HG02588 (cell line): ENCODE measurements around the gene CCDC39.
"Not testable (repeated sequence)": the region's sequence is repeated elsewhere in the genome, so short reads cannot be mapped to it uniquely, and the experiment has no call there.

Experiments used
- ATAC-seq: cut with Tn5 transposase; IDR thresholded peaks from one replicate; pipeline ENCODE4 v1.9.1; 2021; ENCODE audit warnings: mild to moderate bottlenecking, moderate library complexity; ENCODE audit not compliant: unreplicated experiment

The CCDC39 gene

DNA sequence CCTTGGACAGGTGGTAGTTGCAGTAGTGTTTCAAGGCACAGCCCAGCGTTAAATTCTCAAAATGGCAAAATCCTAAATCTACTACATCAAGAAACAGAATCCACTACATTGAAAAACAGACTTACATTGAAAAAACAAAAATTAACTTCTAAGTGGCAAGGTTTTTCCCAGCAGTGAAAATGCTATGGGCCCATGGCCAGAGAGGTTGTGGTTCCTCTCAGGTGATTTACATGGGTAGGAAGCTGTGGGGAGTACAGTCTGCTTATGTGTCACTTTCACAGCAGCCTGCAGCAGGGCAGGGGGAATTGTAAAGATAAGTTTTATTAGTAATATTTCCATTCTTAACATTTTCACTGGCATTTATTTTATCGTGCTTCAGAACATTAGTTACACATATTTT is 52.4 kb downstream of the CCDC39 start:
- peak; percentile 96 for ATAC-seq

DNA sequence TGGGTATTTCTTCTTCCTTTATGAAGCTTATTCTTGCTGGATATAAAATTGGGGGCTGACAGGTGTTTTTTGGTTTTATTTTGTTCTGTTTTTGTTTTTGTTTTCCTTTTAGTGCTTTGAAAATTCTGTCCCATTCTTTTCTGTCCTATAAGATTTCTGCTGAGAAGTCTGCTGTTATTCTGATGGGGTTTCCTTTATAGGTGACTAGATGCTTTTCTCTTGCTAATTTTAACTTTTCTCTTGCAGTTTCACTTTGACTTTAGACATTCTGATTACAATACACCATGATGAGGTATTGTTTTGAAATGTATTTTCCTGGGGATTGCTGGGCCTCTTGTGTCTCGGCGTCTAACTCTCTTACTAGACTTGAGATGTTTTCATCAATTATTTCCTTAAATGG is 54.6 kb downstream of the CCDC39 start:
- ATAC-seq: no peak

DNA sequence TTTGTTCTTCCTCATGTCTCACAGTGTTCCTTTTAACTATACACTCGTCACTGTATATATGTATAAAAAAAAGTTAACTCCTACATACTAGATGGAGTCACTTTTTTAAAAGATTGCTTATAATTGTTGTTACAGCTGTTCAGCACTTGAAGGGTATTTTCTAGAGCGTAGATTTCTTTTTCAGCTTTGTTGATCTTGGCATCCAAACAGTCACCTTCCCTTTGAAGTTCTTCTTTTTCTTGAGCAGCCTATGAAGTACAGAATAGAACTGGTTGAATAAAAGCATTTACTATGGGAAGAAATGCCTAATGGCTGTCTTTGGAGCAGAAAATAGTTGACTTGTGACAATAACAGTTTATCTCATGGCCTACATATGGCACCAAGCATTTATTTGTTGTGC is 59.6 kb downstream of the CCDC39 start:
- ATAC-seq: no peak

DNA sequence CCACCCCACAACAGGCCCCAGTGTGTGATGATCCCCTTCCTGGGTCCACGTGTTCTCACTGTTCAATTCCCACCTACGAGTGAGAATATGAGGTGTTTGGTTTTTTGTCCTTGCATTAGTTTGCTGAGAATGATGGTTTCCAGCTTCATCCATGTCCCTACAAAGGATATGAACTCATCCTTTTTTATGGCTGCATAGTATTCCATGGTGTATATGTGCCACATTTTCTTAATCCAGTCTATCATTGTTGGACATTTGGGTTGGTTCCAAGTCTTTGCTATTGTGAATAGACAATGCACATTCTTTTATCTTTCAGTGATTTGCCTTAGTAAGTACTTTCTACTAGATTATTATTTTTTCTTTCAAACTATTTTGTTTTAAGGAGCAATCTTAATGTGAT is 60.7 kb downstream of the CCDC39 start:
- not testable (repeated sequence) for ATAC-seq

DNA sequence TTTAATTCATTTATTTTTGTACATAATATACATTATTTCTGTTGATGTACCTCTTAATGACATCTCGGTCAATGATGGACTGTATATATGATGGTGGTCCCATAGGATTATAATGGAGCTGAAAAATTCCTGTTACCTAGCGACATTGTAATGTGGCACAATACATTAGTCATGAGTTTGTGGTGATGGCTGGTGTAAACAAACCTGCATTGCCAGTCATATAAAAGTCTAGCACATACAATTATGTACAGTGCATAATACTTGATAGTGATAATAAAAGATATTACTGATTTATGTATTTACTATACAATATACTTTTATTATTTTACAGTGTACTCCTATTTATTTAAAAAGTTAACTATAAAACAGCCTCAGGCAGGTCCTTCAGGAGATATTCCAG is 62.2 kb downstream of the CCDC39 start:
- no peak for ATAC-seq

DNA sequence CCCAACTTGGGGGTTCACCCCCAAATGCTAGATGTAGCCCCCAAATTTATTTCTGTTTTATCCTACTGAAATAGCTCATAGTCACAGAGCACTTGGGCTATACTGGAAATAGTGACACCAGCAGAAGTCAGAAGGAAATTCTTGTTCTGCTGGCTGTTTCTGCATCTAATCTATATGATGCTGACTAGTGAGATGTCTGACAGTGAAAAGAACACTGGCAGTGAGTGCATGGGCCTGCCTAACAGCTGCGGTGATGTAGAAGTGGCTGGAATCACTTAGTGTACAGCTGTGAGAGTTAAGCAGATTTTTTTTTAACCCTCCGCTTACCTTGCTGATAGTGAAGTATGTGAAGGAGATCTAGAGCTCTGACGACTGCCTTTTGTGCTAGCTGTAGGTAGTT is 63.3 kb downstream of the CCDC39 start:
- no peak for ATAC-seq

DNA sequence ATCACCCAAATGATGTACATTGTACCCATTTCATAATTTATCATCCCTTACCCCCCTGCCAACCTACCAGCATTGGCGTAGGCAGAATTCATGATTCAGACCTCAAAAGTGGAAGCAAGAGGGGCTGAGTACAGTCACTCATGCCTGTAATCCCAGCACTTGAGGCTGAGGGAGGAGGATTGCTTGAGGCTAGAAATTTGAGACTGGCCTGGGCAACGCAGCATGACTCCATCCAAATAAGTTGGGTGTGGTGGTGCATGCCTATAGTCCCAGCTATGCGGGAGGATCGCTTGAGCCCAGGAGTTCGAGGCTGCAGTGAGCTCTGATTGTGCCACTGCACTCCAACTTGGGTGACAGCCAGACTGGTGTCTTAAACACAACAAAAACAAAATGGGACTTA is 66.9 kb downstream of the CCDC39 start:
- no peak for ATAC-seq

DNA sequence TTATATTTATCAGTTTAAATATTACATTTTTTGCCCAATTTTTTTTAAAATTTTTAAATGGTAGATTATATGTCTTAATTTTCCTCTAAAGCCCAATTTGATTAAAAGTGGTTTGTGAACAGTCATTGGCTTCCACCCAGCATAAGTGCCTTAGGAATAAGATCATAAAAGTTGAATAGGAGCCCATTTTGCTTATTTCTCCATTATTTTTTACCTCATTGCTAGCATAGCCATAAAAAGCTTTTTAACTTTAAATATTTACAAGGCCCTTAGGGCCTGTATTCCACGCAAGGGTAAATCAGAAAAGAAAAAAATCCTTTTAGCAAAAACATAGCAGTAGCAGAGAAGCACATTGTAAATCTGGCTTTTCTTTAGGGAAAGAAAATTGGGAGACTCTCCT is 68.3 kb downstream of the CCDC39 start:
- ATAC-seq: no peak

DNA sequence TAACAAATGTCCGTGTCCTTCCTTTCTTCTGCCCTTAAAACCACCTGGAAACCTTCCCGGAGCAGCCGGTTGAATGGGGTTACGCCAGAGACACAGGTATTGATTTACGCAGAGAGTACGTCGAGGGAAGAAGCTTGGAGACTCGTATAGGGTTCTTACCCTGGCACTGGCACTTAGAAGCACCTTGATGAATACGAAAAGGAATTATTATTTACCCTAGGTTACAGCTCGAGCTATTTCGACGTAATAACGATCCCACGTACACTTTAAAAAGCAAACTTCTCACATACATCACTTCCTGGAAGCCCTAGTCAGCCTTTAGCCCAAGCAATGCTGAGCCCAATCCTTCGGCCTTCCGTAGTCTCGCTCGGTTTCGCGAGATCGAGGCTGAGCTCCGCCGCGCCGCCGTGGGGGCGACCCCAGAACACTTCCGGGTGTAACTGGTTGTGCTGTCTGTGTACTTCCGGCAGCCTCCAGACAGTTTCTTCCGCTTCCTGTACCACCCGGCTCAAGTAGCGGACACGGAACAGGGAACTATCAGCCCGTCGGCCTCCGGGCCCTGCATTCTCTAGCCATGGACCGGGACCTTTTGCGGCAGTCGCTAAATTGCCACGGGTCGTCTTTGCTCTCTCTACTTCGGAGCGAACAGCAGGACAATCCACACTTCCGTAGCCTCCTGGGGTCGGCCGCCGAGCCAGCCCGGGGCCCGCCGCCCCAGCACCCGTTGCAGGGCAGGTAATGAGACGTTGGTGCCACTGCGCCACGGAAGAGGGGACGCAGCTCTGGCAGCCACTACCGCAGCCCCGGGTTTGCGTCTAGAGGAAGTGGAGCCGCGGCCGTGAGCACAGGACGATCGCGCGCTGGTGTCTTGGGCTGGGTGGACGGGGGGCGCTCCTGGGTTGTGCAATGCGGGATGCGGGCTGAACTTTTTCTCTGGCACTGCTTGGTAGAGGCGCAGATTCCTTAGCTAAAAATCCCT is 77.3 kb downstream of the CCDC39 start, which contains the start of gene TTC14:
Gene TTC14 (plus strand): TSS at position 476 of the 979 bp plus-strand sequence. CDS start 99 bp downstream, at position 575.
- ATAC-seq: peak; percentile 97

DNA sequence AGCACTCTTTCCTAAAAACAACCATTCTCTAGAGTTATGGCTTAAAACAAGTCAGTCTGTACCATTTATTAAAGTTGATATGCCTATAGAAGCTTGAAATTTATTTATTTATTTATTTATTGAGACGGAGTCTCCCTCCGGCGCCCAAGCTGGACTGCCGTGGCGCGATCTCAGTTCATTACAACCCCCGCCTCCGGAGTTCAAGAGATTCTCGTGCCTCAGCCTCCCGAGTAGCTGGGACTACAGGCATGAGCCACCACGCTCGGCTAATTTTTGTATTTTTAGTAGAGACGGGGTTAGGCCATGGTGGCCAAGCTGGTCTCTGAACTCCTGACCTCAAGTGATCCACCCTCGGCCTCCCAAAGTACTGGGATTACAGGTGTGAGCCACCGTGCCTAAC is 78.8 kb downstream of the CCDC39 start:
- ATAC-seq: no peak

DNA sequence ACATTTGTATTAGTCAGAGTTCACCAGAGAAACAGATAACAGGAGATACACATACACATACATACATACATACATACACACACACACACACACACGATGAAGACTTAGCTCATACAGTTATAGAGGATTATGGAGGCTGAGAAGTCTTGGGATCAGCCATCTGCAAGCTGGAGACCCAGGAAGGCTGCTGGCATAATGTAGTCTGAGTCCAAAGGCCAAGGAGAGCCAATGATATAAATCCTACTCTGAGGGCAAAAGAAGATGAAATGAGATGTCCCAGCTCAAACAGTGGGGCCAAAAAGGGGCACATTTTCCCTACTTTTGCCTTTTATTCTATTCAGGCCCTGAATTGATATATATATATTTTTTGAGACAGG is 83.7 kb downstream of the CCDC39 start:
- no peak for ATAC-seq

DNA sequence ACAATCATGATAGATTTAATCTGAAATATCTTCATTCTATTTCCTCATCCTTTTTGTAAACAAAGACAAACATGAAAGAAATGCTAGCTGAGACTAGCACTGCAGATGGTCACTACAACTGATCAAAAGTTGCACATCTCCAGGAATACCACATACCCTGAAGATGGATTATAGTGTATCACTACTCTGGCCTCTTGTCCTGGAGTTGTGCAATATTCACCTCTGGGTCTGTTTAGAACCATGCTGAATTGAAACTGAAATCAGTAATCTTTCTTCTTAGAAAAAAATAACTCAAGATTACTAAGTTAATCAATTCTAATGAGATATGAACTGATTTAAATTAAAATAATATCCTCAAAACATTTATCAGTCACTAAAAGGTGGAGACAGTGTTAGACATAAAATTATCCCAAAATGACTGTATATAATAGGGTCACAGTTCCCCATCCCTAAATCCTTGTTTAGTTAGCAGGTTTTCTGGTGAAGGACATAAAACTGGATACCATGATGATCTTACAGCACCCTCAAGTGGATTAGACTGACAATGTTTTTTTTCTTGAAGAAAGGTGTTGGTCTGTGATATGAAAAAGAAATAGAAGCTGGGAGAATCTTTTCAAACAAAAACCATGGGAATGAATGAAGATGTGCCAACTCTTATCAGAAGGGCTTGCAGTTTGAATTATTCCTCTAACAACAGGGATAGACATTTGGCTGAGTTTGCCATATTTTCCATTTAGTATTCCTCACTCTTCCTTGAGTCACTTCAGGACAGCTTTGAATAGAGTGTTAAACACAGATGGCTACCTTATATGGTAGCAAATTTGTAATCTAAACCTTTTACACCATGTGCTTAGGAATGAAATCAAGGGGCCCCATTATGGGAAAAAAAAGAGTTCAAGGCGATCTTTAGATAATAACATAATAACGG is 84.4 kb downstream of the CCDC39 start:
- peak; percentile 67 for ATAC-seq

DNA sequence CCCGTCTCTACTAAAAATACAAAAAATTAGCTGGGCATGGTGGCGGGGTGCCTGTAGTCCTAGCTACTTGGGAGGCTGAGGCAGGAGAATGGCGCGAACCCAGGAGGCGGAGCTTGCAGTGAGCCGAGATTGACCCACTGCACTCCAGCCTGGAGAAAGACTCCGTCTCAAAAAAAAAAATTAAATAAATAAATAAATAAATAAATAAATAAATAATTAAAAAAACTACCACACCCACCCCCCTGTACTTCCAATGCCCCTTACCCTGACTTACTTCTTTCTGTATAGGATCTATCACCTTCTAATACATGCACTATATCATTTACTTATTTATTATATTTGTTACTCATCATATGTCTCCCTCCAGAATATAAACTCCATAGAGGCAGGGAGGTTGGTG is 85.7 kb downstream of the CCDC39 start:
- ATAC-seq: not testable (repeated sequence)

DNA sequence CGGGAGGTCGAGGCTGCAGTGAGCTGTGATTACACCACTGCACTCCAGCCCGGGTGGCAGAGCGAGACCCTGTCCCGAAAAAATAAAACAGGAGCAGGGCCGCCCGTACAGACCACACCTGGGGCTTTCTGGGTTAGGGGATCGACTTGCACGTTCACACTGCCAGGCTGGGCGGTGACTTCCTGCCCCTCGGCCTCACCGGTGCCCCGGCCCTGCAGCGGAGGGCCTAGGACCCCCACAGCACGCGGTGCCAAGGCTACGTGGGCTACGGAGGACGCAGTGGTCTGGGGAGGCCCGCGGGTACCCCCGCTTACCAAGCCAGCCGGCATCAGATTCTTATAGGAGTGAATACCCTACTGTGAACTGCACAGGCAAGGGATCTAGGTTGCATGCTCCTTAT is 88.9 kb downstream of the CCDC39 start:
- no peak for ATAC-seq

DNA sequence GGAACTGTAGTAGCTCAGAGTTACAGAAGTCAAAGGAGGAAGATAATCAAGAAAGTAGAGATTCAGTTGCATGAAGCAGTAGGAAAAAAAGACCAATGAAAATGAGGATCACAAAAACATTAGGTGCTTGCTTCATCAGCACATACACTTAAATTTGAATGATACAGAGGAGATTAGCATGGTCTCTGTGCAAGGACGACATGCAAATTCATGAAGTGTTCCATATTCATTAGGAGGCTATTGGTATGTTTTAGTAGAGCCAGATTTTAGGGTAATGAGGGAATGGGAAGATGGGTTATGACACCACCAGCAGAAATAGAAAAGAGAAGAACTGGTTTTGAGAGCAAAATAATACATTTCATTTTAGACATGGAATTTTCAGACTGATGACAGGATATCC is 98.4 kb downstream of the CCDC39 start:
- no peak for ATAC-seq

DNA sequence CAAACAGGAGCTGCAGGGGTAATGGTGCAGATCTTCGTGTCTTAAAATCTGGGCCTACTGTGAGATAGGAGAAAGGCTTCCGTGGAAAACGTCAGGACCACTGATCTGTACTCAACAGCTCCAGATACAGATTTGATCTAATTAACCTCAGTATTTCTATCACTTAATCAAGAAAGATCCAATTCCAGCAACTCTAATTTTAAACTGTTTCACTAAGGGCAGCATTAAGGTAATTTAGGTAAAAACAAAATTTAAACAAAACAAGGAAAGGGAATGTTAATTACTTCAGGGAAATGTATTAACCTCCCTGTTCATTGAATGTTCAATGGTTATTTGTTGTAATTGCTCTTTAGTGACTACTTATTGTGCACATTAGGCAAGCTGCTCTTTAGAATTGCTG is 103.7 kb downstream of the CCDC39 start:
- no peak for ATAC-seq

DNA sequence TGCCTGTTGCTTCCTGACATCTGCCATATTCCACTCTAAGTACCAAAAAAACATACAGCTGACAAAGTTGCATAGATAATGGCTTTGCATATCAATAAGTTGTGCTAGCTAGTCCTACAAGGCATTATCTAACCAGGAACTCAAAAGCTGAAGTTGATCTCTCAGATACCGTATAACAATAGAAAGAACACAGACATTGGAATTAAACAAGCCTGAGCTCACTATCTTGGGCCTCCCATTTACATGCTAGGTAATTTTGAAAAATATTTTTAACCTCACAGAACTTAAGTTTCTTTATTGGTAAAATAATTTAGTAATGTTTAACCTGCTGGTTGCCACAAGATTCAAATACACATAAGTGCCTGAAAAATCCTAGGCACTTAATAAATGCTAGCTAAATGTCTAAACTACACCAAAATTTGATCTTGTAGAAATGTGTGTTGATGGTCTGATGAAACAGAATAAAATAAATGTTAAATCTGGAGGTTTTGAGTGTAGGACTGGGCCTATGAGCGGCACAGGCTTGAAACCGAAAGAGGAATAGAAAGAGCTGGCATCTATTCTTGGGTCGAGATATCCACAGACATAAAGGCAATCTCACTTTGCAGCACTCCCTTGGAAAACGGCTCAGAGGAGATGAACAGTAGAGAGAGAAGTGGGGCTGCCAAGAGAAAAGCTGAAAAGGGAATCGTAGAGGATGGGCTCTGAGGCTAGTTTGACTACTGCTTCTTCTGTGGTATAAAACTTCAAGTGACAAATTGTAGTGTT is 107.3 kb downstream of the CCDC39 start:
- ATAC-seq: peak; percentile 84

DNA sequence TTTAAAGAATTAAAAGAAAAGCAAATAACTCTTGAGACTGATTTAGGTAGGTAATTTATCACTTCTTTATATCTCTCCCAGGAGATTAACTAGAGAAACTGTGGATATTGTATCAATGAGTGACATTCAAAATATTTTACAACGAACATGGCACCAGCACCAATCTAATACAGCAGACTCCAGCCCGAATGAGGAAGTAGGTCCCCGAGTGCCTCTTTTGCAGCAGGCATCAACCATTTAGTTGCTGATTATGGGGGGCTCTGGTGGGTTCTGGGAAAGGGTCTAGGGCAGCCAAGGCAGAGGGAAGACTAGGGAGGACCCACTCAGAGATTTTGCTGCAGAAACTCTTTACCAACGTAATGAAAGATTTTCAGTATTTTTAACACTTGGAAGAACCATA is 109.1 kb downstream of the CCDC39 start:
- ATAC-seq: no peak

DNA sequence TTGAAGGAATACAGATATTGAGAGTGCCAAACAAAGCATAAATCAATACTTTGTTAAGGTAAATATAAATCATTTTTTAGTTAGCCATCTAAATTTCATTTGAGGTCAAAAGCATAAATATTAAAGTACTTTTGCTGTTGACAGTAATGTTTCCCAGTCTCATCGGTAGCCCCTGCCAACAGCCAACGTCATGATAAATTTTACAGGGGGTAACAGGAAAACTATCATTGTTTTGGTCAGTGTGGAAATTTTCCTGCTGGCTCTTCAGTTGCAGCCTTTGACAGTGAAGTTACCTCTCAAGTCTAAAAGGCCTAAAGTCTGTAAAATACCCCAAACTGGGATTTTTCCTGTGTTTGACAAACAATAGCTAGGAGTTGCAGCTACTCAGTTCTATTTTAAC is 114.6 kb downstream of the CCDC39 start:
- no peak for ATAC-seq
